K562 (cell line): Measurements from ENCODE around the gene JUNB. TPM values are rescaled to one million over a fixed set of nuclear protein-coding genes. Genes with fewer than 3 reads are reported as not detected.
A peak's percentile ranks its signal among the peaks of the same experiment; 100 is the strongest.

ENCODE experiments used
- HMGN3 ChIP-seq: IDR thresholded peaks from 2 replicates; pipeline ENCODE4 v1.6.1; 2011; ENCODE audit warnings: borderline replicate concordance, low read depth, mild to moderate bottlenecking, mixed read lengths, low read length; ENCODE audit not compliant: insufficient read length; ENCODE audit errors: extremely low read depth
- JUN ChIP-seq, 2 experiments: sonication (generic) in 1 of 2; formaldehyde crosslinking in 1 of 2; IDR thresholded peaks; 2 replicates each; pipeline versions ENCODE4 v1.6.1 to v1.8.0; 2012 to 2022; ENCODE audit warnings: borderline replicate concordance in 2 of 2, mild to moderate bottlenecking in 2 of 2, improper control_type of control experiment in 1 of 2, low read depth in 1 of 2, low read length in 1 of 2, missing genetic modification reagents in 1 of 2
- MXI1 ChIP-seq: IDR thresholded peaks from 2 replicates; pipeline ENCODE4 v1.6.1; 2011; ENCODE audit warnings: low read depth, mild to moderate bottlenecking, improper control_type of control experiment, low read length
- SAFB ChIP-seq: fragments of 200-400 bp; formaldehyde crosslinking; IDR thresholded peaks from 2 replicates; pipeline ENCODE4 v1.6.1; 2017; ENCODE audit warnings: low read depth, low read length, borderline replicate concordance
- SIX5 ChIP-seq, 2 experiments: IDR thresholded peaks; 2 replicates each; pipeline ENCODE4 v1.6.1; 2011; ENCODE audit warnings: low read length in 2 of 2, borderline replicate concordance in 1 of 2, low read depth in 1 of 2, mild to moderate bottlenecking in 1 of 2, moderate library complexity in 1 of 2; ENCODE audit not compliant: insufficient read depth in 1 of 2
- STAT5B ChIP-seq: fragments of 250-450 bp; sonication (Bioruptor Pico); IDR thresholded peaks from 2 replicates; pipeline ENCODE4 v1.8.0; 2021; ENCODE audit warnings: mild to moderate bottlenecking, inconsistent platforms
- YBX1 ChIP-seq: fragments of 450-650 bp; IDR thresholded peaks from 2 replicates; pipeline ENCODE4 v1.7.1; 2016; ENCODE audit warnings: mild to moderate bottlenecking
- polyA plus RNA-seq, 8 experiments: library from polyadenylated mRNA; depleted of rRNA in 4 of 8; stranded (reverse) in 5 of 8; unstranded in 3 of 8; fragments of >200 nt; fragmentation: Nextera tagmentation in 2 of 8; fragmentation: Illumina TruSeq in 1 of 8; extraction: Ambion mirVana in 2 of 8; extraction: Trizol in 1 of 8; gene quantifications; 2 replicates each; pipeline versions ENCODE4 v1.2.1 to v1.2.3, GENCODE V29; 2011 to 2014; ENCODE audit warnings: inconsistent platforms in 1 of 8, missing spikeins in 1 of 8
- total RNA-seq, 7 experiments: library from RNA; depleted of rRNA in 6 of 7; stranded (reverse); fragments of >200 nt in 6 of 7; fragmentation: Illumina TruSeq in 2 of 7; extraction: Trizol in 2 of 7; gene quantifications; 2 replicates each; pipeline versions ENCODE4 v1.2.1 to v1.2.3, GENCODE V29; 2011 to 2021; ENCODE audit warnings: low replicate concordance in 1 of 7
- TF ChIP-seq, protein P1 (sequence below), 2 experiments: fragments of 450-650 bp; IDR thresholded peaks; 2 replicates each; pipeline ENCODE4 v1.6.1; 2016
- TF ChIP-seq, protein P2 (sequence below): fragments of 450-650 bp; IDR thresholded peaks from 2 replicates; pipeline ENCODE4 v1.6.1; 2016; ENCODE audit warnings: mild to moderate bottlenecking, moderate library complexity
- TF ChIP-seq, protein P3 (sequence below), 2 experiments: fragments of 450-650 bp in 1 of 2; sonication (generic) in 1 of 2; formaldehyde crosslinking in 1 of 2; IDR thresholded peaks in 1 of 2; conservative IDR thresholded peaks in 1 of 2; 2 replicates each; pipeline versions ENCODE4 v1.6.1 to v1.8.1; 2016 to 2023; ENCODE audit warnings: mild to moderate bottlenecking in 2 of 2, moderate library complexity in 2 of 2, inconsistent platforms in 1 of 2, missing genetic modification reagents in 1 of 2
- TF ChIP-seq, protein P4 (sequence below): fragments of 450-650 bp; formaldehyde crosslinking; IDR thresholded peaks from 2 replicates; pipeline ENCODE4 v1.4.0; 2020; ENCODE audit warnings: mild to moderate bottlenecking

Gene JUNB
- total and polyA plus RNA-seq, 9 of the 15 experiments (the other 6 are each of a cell fraction or from before 2014, with no cell fraction given), result 0.23 to 88.1 (median 13.1) TPM

DNA sequence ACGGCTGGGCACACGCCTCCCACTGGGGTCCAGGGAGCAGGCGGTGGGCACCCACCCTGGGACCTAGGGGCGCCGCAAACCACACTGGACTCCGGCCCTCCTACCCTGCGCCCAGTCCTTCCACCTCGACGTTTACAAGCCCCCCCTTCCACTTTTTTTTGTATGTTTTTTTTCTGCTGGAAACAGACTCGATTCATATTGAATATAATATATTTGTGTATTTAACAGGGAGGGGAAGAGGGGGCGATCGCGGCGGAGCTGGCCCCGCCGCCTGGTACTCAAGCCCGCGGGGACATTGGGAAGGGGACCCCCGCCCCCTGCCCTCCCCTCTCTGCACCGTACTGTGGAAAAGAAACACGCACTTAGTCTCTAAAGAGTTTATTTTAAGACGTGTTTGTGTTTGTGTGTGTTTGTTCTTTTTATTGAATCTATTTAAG, 1.6 kb downstream of the JUNB start (continued):
- TF ChIP-seq SAFB (no peak), MXI1 (no peak), HMGN3 (no peak), YBX1 (no peak), SIX5 (IDR thresholded peaks at IDR 0.05; ENCODE audit: borderline replicate concordance in 1 of 2, insufficient read depth in 1 of 2, low read depth in 1 of 2, low read length in 2 of 2) (no peak), JUN (IDR thresholded peaks at IDR 0.05; ENCODE audit: borderline replicate concordance, low read depth, low read length) (no peak), JUN (CRISPR knock-in tag; IDR thresholded peaks at IDR 0.05; ENCODE audit: borderline replicate concordance) (peak; percentile 71; the same call in 1 of the 2 replicates), STAT5B (no peak)
- TF ChIP-seq, protein P1, sequence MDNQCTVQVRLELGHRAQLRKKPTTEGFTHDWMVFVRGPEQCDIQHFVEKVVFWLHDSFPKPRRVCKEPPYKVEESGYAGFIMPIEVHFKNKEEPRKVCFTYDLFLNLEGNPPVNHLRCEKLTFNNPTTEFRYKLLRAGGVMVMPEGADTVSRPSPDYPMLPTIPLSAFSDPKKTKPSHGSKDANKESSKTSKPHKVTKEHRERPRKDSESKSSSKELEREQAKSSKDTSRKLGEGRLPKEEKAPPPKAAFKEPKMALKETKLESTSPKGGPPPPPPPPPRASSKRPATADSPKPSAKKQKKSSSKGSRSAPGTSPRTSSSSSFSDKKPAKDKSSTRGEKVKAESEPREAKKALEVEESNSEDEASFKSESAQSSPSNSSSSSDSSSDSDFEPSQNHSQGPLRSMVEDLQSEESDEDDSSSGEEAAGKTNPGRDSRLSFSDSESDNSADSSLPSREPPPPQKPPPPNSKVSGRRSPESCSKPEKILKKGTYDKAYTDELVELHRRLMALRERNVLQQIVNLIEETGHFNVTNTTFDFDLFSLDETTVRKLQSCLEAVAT (IDR thresholded peaks at IDR 0.05), result no peak
- TF ChIP-seq, protein P2, sequence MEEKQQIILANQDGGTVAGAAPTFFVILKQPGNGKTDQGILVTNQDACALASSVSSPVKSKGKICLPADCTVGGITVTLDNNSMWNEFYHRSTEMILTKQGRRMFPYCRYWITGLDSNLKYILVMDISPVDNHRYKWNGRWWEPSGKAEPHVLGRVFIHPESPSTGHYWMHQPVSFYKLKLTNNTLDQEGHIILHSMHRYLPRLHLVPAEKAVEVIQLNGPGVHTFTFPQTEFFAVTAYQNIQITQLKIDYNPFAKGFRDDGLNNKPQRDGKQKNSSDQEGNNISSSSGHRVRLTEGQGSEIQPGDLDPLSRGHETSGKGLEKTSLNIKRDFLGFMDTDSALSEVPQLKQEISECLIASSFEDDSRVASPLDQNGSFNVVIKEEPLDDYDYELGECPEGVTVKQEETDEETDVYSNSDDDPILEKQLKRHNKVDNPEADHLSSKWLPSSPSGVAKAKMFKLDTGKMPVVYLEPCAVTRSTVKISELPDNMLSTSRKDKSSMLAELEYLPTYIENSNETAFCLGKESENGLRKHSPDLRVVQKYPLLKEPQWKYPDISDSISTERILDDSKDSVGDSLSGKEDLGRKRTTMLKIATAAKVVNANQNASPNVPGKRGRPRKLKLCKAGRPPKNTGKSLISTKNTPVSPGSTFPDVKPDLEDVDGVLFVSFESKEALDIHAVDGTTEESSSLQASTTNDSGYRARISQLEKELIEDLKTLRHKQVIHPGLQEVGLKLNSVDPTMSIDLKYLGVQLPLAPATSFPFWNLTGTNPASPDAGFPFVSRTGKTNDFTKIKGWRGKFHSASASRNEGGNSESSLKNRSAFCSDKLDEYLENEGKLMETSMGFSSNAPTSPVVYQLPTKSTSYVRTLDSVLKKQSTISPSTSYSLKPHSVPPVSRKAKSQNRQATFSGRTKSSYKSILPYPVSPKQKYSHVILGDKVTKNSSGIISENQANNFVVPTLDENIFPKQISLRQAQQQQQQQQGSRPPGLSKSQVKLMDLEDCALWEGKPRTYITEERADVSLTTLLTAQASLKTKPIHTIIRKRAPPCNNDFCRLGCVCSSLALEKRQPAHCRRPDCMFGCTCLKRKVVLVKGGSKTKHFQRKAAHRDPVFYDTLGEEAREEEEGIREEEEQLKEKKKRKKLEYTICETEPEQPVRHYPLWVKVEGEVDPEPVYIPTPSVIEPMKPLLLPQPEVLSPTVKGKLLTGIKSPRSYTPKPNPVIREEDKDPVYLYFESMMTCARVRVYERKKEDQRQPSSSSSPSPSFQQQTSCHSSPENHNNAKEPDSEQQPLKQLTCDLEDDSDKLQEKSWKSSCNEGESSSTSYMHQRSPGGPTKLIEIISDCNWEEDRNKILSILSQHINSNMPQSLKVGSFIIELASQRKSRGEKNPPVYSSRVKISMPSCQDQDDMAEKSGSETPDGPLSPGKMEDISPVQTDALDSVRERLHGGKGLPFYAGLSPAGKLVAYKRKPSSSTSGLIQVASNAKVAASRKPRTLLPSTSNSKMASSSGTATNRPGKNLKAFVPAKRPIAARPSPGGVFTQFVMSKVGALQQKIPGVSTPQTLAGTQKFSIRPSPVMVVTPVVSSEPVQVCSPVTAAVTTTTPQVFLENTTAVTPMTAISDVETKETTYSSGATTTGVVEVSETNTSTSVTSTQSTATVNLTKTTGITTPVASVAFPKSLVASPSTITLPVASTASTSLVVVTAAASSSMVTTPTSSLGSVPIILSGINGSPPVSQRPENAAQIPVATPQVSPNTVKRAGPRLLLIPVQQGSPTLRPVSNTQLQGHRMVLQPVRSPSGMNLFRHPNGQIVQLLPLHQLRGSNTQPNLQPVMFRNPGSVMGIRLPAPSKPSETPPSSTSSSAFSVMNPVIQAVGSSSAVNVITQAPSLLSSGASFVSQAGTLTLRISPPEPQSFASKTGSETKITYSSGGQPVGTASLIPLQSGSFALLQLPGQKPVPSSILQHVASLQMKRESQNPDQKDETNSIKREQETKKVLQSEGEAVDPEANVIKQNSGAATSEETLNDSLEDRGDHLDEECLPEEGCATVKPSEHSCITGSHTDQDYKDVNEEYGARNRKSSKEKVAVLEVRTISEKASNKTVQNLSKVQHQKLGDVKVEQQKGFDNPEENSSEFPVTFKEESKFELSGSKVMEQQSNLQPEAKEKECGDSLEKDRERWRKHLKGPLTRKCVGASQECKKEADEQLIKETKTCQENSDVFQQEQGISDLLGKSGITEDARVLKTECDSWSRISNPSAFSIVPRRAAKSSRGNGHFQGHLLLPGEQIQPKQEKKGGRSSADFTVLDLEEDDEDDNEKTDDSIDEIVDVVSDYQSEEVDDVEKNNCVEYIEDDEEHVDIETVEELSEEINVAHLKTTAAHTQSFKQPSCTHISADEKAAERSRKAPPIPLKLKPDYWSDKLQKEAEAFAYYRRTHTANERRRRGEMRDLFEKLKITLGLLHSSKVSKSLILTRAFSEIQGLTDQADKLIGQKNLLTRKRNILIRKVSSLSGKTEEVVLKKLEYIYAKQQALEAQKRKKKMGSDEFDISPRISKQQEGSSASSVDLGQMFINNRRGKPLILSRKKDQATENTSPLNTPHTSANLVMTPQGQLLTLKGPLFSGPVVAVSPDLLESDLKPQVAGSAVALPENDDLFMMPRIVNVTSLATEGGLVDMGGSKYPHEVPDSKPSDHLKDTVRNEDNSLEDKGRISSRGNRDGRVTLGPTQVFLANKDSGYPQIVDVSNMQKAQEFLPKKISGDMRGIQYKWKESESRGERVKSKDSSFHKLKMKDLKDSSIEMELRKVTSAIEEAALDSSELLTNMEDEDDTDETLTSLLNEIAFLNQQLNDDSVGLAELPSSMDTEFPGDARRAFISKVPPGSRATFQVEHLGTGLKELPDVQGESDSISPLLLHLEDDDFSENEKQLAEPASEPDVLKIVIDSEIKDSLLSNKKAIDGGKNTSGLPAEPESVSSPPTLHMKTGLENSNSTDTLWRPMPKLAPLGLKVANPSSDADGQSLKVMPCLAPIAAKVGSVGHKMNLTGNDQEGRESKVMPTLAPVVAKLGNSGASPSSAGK, result peak; percentile 6; the same call in 1 of the 2 replicates
- TF ChIP-seq, protein P3, sequence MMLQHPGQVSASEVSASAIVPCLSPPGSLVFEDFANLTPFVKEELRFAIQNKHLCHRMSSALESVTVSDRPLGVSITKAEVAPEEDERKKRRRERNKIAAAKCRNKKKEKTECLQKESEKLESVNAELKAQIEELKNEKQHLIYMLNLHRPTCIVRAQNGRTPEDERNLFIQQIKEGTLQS (IDR thresholded peaks at IDR 0.05), result no peak
- TF ChIP-seq, protein P3 (CRISPR knock-in tag; conservative IDR thresholded peaks at IDR 0.05), result no peak
- TF ChIP-seq, protein P4, sequence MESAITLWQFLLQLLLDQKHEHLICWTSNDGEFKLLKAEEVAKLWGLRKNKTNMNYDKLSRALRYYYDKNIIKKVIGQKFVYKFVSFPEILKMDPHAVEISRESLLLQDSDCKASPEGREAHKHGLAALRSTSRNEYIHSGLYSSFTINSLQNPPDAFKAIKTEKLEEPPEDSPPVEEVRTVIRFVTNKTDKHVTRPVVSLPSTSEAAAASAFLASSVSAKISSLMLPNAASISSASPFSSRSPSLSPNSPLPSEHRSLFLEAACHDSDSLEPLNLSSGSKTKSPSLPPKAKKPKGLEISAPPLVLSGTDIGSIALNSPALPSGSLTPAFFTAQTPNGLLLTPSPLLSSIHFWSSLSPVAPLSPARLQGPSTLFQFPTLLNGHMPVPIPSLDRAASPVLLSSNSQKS (CRISPR knock-in tag), result no peak
